Hematopoietic multipotent progenitor cell treated with erythropoietin and hydrocortisone succinate and interleukin-3 and kit ligand, for 15 days (in vitro differentiated cells): ENCODE measurements around the gene LYVE1.

Experiments
- DNase-seq: peaks from one replicate; pipeline ENCODE4 v3.0.0-alpha.2; 2015; ENCODE audit warnings: low spot score

LYVE1 gene

DNA sequence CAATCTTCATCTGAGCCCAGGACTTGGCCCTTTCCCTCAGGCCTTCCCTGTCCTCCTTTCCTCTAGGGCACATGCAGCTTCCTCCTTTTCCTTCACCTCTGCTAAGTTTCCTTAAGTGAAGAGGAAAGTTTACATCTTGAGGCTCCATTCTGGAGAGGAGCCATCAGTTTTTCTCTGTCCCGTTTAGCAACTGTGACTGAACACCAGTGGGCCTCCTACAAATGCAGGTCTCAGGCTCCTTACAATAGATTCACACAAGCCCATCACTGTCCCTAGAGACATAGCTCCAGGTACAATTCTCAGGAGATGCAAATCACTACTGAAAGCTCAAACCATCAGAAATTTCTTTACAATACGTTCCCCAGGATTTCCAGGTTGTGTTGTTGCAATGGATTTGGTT is 23.3 kb upstream of the LYVE1 start:
- no peak for DNase-seq

DNA sequence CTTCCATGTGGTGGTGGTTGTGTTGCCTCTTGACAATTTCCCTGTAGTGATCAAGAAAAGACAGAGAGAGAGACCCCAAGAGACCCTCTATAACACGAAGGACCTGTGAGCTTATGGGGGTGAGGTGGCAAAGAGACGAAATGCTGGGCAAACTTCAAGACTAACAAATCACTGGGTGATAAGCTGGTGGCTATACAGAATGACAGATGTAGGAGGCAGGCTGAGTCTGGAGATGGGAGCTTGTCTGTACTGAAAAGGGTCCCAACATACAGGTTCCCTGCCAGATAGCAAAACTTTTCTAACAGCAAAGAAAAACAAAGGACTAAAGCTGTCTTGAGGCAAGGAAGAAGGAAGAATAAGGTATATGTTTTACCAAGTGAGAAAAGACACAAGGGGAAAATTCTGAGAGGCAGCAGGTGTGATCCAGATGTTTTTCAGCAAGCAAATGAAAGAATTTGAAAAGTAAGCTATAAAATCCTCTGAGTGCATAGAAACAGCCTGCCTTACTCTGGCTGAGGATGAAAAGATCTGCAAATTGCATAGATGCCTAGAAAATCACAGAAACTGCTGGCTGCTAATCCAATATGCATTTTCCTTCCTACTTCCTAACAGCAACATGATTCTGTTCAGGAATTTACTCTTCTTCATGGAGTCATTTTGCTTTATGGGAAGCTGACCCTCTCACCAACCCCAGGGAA is 21.9 kb upstream of the LYVE1 start:
- DNase-seq: no peak

DNA sequence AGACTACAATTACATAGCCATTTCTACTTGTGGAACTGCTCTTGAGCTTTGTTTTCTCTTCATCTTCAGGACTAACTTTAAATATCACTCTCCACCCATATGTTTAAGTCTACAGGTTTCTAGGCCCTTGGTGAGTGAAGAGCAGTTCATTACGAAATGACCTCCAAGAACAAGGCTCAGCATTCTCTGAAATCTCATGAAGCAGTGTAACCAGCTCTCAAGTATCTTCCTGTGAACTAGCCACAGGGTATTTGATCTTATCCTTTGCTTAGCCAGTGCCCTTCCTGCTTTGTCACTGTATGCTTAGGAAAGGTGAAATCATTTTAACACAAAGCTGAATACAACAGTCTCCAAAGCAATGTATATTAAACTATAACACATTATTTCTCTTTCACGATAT is 20.4 kb upstream of the LYVE1 start:
- DNase-seq: no peak

DNA sequence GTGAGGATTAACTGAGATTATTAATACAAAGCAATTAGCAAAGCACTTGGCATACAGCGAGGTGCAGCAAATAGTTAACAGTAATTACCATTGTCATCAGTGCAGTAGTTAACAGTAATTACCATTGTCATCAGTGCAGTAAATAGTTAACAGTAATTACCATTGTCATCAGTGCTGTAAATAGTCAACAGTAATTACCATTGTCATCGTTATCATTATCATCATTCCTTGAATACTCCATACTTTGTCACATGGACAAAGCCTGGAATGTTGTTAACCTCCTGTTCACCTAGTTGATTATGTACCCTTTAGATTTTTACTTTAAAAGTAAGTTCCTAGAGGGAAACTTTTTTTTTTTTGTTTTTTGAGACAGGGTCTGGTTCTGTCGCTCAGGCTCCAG is 19.5 kb upstream of the LYVE1 start:
- no peak for DNase-seq

DNA sequence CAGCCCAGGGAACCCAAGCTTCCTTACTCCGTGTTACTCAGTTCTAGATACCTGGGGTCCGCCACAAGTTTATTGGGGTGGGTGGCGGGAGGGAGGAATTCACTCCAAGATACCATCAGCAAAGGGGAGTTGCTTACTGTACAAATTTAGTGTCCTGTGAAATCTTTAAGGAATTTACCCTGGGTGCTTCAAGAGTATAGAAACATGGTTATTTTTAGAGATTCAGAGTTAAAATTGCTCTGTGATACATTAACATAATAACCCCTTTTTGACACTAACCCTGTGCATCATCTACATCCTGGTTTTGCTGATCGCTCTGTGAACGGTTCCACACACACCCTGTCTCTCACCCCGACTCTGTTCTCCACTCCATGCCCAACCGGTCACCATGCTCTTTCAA is 18.9 kb upstream of the LYVE1 start:
- DNase-seq: no peak

DNA sequence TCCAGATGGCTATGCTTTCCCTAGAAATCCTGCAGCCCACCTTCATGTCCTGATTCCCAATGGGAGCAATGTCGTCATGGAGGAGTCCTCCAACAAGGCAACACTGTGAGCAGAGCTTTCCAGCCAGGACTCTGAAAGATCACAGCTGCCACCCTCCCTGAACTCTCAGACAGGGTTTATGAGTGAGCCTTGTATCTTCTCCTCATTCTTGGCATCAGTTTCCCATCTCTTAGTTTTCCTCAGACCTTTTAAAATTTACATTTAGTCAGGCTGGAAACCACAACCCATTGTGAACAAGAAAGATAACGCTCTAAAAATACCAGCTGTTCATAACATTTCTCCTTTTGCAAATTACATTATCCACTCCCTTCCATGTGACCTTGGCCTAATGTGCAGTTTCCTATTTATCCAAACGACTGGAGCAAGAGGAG is 15.6 kb upstream of the LYVE1 start:
- no peak for DNase-seq

DNA sequence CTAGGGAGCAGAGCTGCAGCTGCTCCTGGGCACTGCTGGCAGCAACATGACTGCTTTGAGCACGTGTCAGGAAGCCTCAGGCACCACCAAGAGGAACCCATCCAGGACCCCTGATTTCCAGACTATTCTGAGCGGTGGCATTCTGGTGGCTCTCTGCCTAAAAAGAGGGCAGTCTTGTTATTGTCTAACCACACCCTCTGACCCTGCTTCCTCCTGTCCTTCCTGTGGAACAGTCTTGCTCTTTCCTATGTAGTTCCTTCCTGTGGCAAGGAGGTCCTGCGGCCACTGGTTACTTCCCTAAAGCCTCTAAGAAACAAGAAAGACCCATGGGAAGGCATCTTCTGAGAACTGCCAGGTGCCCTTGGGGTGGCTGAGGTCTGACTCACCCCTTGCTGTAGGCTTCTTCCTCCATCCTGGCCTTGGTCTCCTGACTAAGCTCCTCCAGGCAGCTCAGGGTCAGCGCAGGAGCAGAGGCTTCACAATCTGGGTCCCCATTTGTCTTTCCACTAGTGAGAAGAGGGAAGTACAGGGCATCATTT is 13.1 kb upstream of the LYVE1 start:
- no peak for DNase-seq

DNA sequence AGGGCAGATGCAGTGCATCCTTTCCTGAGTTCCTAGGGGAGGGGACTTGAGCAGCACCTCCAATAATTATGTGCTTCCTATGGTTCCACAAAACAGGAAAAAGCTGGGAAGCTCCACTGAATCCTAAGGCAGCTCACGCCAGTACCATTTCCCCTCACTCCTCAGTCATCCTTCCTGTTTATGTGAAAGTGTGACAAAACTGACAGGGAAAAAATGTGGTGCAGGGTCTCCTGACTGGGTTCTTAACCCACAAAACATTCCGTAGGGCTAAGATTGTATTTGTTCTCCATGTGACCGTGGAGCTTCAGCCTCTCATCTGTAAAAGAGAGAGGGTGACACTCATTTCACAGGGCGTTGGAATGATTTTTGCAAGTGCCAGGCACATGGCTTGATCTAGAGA is 12.2 kb upstream of the LYVE1 start:
- no peak for DNase-seq

DNA sequence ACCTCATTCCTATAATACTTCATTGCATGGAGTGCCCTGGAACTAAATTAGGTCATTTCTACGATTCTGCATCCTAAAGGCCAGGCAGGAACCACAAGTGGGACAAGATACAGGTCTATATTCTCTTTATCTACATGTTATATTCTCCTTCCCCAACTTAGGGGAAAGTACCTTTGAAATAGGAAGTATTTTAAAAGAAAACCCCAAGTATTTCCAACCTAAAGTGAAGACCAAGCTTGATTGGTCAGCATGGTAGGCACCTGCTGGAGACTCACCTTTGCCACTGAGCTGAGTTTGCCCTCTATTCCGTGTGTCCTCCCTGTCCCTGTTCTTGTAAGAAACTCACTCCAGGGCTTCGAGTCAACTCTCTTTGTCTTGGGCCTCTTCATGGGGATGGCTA is 11.2 kb upstream of the LYVE1 start:
- DNase-seq: no peak

DNA sequence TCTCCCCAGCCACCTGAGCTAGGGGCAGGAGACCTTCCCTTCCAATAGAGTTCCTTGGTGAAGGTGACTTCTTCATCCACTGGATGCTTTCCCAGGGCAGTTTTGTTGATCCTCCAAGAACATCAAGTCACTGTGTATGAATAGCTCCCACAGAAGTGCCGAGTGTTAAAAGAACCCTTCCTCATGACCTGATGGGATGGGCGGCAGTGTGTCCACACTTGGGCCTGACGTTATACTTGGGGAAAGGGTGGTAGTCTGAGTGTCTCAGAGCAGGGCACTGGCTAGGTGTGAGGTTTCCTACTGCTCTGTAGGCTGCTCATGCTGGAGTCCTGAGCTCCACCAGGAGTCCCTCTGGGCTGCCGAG is 7.6 kb upstream of the LYVE1 start:
- no peak for DNase-seq

DNA sequence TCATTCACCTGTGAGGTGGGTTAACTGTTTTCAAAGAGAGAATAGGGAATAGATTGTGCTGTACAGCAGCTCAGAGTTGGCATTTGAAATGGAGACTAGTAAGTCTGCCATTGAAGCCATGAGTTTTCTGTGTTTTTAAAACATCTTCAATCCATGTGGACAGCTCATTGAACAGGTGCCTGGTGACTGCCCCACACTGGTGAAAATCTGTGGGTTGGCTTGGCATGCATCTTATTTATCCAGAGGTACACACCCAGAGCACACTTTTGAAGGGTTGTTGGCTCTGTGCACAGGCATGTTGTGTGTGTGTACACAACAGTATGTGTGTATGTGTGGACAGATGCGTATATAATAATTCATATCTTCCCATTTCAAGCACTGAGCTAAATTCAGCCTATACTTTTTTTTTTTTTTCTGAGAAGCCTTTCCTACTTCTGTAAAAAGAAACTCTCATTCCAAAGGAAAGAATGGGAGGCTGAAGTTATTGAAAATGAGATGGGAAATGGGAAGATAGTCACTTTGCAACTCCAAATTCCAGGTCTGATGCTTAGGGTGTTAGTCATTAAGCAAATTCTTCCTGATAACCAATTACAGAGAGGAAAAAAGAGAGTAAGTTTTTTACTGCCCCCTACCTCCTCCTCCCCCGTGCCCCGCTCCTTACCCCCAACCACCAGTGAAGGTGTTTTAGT is 7.0 kb upstream of the LYVE1 start:
- no peak for DNase-seq

DNA sequence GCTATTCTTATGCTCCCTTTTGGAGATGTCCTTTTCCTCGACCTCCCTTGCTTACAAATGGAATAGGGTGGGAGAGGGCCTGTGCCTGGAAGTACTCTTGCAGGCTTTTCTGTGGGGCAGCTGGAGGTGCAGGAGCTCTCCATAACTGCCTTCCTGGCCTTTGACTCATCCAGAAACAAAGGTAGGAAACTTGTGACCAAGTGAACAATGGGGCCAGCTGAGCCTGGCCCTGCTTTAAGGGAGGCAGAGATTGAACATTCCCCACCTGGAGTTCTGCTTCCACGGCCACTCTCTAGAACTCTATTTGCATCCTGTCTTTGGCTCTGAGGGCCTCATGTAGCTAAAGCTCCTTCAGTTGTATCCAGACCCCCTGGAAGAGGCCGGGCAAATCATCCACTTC is 5.1 kb upstream of the LYVE1 start:
- DNase-seq: no peak

DNA sequence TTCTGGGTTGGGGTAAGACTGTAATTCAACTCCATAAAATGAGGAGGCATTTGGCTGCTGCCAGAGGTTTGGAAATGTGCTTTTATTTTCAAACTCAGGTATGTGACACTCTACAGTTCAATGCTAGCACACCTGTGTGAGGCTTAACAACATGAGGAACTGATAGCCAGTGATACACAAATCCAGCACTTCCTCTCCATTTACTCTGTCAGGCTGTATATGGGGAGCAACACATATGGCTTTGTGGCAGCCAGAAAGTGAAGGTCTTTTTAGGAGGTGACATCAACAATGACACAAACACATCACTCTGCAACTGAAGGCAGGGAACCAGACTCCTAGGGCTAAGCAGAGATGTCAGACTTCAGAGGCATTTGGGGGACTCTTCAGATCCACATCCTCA is 4.6 kb upstream of the LYVE1 start:
- DNase-seq: no peak

DNA sequence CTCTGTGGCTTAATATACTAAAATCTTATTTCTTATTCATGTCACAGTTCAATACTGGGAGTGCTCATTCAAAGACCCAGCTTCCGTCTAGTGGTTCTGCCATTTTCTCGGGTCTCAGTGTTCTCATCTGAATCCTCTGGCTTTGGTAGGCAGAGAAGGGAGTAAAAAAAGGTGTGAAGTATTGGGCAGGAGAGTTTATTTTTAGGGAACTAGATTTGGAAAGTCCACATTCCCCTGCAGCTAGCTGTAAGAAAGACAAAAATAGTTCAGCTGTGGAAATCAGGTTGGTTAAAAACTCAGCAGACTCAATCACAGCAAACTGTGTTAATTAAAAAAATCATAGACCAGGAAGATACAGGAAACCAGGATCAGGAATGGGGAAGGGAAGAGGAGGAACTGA is 4.1 kb upstream of the LYVE1 start:
- DNase-seq: no peak

DNA sequence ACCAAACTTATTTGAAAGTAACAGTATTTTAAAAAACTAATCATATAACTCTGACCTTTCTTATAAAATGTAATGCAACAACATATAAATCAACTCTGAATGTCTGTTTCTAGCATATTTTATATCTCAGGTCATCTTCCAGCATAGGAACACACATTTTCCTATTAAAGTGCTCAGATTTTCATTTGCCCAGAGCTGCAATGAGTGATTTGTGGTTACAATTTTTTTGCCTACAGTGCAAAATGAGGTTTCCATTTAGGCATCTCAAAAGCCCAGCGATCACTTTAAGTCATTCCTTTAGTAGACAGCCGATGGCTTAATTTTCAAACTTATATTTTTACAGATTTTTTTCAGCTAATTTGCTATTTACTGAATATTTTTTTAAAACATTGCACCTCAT is 1.0 kb downstream of the LYVE1 start:
- DNase-seq: no peak

DNA sequence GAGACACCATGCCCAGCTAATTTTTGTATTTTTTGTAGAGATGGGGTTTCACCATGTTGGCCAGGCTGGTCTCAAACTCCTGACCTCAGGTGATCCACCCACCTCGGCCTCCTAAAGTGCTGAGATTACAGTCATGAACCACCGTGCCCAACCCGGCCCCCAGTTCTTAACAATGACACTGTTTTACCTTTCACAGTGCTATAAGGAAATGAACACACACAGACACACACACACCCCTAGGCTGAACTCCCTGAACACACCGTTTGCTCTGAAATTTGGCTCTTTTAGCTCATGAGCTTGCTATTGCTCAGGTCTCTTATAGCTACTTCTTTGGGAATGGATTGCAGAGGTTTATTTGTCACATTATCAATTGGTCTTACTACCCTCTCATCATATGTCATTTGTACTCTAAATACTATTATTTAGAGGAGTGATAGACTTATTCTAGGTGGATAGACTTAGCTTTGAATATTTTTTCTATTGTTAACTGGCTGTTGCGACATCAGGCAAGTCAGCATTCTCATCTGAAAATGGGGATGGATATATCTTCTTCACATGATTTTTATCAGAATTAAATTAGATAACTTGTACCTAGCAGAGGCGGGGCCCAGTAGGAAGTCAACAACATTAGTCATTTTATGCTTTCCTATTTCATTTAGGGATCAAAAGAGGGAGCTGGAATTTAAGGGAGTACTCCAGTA is 2.1 kb downstream of the LYVE1 start:
- no peak for DNase-seq

DNA sequence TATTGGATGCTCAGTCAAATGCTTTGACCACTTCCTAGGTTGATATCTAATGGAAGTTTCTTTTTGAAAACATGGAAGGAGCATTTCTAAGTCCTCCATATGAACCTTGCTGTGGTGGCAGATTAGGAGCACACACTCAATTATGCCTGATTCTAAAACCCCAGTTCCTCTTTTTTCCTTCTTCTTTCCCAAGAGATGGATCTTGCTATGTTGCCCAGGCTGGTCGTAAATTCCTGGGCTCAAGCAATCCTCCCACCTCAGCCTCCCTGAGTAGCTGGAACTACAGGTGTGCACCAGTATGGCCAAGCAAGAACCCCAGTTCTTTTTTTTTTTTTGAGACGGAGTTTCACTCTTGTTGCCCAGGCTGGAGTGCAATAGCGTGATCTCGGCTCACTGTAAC is 3.0 kb downstream of the LYVE1 start:
- DNase-seq: no peak

DNA sequence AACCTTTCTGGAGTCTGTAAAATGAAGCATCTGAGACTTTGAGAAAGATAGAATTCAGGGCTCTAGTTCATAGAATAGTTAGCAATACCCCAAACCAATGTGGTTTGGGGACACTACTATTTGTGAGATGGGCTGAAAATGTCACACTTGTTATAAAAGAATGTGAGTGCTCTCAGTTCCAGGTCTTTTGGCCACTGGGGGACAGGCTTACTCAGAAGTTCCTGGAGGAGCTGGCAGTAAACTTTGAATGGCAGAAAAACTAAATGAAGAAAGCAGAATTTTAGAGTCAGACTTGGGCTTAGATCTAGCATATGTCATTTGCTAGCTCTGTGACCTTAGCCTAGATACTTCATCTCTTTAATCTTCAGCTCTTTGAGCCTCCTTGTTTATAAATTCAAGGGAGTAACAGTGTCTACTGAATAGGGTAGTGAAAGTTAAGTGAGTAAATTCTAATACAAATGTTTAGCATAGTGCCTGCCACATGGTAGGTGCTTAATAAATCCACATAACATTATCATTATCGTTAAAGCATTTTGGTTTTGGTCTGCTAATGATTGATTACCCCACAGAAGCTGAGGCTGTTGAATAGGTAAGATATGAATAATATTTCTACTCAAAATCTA is 3.7 kb downstream of the LYVE1 start:
- no peak for DNase-seq

DNA sequence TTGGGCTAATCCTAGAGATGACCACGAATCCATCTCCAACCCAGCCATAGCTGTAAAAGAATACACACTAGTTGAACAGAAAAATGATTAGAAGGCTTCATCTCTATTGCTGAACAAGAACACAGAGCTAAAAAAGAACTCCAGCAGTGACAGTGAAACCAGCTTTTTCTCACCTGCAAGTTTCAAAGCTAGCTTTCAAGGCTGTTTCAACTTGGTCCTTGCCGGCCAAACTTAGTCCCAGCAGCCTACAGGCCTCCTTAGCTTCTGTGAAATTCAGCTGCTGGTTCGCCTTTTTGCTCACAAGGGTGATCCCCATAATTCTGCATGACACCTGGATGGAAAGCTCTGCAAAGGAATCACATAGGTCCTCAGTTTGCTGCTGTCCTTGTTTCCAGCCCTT is 4.4 kb downstream of the LYVE1 start:
- no peak for DNase-seq

DNA sequence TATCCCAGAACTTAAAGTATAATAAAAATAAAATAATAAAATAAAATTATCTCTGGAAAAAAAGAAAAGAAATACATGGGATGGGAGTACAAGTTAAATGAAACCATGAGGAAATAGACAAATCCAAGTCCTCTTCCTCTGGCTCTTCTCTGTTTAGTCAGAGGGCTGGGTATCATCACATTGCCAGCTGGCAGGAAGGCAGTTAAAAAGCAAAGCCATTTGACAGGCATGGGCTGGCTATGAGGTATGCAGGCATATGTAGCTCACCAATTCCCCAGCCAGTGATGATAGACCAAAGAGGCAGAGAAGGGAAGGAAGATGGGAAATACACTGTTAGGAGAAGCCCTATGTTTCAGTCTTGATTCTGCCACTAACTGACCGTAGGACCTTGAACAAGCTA is 6.5 kb downstream of the LYVE1 start:
- no peak for DNase-seq

DNA sequence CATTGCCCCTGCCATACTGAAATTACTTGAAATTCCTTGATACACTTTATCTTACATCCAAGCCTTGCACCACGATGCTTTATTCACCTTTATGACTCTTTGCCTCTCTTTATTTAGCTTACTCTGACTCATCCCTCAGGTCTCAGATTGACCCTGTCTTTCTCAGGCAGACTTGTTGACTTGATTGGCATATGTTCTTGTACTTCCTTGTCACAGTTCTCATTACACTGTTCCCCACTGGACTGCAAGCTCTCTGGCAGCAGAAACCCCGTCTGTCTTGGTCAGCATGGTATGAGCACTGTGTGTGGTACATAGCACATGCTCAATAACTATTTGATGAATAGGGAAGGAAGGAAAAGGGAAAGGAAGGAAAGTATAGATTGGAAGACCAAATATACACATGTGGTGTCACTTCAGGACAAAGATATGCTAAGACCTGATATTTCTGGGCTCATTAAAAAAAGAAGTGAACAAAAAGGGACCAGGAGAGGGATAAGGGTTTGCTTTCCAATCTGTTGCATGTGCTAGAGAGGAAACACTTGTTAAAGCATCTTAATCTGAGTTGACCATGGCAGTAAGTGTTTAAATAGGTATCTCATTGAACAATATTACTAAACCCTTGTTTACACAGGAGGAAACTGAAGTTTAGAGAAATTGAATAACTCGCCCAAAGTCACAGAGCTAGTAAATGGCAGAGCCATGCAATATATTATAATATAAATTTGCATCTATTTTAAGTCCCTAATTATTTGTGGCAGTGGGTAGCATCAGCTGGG is 7.2 kb downstream of the LYVE1 start:
- no peak for DNase-seq

DNA sequence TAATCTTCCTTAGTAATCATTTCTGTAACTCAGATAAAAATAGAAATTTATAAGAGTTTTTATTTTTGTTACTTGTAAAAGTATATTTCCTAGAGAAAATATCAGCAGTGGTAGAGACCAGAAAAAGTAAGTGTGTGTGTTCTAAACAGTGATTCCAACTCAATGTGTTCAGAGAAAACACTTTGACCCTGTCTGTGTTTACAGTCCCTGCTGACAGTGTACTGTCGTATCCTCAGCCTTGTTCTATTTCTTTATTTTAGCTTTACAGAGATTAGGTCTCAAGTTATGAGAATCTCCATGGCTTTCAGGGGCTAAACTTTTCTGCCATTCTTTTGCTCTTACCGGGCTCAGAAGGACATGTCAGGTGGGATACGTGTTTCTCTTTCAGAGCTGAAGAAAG is 10.2 kb downstream of the LYVE1 start:
- DNase-seq: no peak
